ENCODE results near the gene CTSG. TPM values are rescaled to one million over a fixed set of nuclear protein-coding genes. Genes with fewer than 3 reads are reported as not detected.

CTSG gene, protein sequence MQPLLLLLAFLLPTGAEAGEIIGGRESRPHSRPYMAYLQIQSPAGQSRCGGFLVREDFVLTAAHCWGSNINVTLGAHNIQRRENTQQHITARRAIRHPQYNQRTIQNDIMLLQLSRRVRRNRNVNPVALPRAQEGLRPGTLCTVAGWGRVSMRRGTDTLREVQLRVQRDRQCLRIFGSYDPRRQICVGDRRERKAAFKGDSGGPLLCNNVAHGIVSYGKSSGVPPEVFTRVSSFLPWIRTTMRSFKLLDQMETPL
- total RNA-seq = not detected in 2 replicates

DNA sequence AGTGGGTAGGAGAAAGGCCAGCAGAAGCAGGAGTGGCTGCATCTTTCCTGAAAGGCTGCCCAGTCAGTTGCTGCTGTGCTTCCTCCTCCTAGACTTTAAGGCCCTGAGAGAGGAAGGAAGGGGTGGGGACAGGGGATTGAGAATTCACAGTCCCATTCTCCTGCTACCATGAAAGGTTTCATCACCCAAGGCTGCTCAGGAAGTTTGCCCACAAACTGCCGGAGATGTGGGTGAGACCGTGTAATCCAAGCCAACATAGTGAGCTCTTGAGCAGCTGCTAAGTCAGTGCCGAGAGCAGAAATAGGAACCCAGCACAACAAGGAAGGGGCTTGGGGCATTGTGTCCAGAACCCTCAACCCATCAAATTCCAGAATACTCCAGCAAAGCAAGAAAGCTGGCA lies at the start of gene CTSG:
Gene CTSG (minus strand): TSS at position 69 of the 400 bp plus-strand sequence. CDS start 27 bp downstream, at position 42.

DNA sequence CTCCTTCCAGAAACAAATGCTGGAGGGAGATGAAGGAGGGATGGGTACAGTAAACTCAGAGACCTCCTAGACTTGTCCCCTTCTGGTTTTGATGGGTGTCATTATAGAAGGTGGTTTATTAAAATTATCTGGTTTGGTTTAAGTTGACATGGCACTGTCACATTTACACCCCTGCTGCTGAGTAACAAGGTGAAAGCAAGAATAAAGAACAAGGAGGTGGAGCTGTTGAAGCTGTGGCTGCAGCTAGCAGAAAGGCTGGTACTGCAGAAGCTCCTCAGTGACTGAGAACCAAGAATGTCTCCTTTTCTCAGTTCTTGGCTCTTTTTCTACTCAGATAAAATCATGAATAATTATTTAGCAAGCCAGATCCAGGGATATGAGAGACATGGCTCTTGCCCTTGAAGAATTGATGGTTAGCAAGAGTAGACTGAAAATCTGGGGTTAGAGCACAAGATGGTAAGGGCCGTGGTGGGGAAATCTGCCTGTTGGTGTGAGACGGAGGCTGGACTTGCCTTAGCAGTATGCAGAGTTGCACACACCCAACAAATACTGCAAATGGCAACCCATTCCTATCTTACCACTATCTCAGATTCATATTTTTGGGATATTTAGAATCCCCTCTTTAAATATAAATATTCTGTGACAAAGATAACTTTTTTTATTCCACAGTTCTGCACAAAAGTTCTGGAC lies 33.8 kb upstream of the CTSG start, which contains the start of gene GZMH:
Gene GZMH (minus strand): TSS at position 31 of the 690 bp plus-strand sequence. CDS start 72 bp downstream, outside the sequence.

Other genes with a start within 250 kb of the CTSG start
- 1.8 and 2.3 TPM in 2 replicates for gene ADCY4, start 241.2 kb downstream of the CTSG start, total RNA-seq
- gene RIPK3, start 236.3 kb downstream of the CTSG start, total RNA-seq = 0.36 TPM in 1 of 2 replicates, not detected in the other
- 40.0 and 41.9 TPM in 2 replicates for gene NFATC4, start 208.1 kb downstream of the CTSG start, total RNA-seq
- 6.3 and 11.7 TPM in 2 replicates for gene NYNRIN, start 177.2 kb downstream of the CTSG start, total RNA-seq
- 2.8 and 3.4 TPM in 2 replicates for gene CBLN3, start 146.6 kb downstream of the CTSG start, total RNA-seq
- gene KHNYN, start 146.3 kb downstream of the CTSG start, total RNA-seq = 30.3 and 36.6 TPM in 2 replicates
- 14.1 and 24.2 TPM in 2 replicates for gene SDR39U1, start 133.5 kb downstream of the CTSG start, total RNA-seq
- not detected in 2 replicates for gene CMA1, start 68.0 kb downstream of the CTSG start, total RNA-seq
- not detected in 2 replicates for gene GZMH, start 33.4 kb upstream of the CTSG start, total RNA-seq
- gene GZMB, start 57.9 kb upstream of the CTSG start, total RNA-seq = not detected in 2 replicates